Measurements from ENCODE around the gene SYNPO2.

DNA sequence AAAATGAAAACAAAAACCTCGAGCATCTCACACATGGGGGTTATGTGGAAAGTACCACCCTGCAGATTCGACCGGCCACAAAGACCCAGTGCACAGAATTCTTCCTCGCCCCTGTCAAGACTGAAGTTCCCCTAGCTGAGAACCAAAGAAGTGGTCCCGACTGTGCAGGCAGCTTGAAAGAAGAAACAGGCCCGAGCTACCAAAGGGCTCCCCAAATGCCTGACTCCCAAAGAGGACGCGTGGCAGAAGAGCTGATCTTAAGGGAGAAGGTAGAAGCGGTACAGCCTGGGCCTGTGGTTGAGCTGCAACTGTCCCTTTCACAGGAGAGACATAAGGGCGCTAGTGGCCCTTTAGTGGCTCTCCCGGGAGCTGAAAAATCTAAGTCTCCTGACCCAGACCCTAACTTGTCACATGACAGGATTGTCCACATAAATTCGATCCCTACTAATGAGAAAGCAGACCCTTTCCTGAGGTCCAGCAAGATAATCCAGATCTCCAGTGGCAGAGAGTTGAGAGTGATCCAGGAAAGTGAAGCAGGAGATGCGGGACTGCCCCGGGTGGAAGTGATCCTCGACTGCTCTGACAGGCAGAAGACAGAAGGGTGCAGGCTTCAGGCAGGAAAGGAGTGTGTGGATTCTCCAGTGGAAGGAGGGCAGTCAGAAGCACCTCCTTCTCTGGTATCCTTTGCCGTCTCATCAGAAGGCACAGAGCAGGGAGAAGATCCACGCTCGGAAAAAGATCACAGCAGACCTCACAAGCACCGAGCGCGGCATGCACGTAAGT, 138.2 kb downstream of the SYNPO2 start:
- TF ChIP-seq EZH2 (IDR thresholded peaks at IDR 0.05; ENCODE audit: borderline replicate concordance, low read length) = no peak
- no peak for TF ChIP-seq CTCF (conservative IDR thresholded peaks at IDR 0.05 in 1 of 2, IDR thresholded peaks at IDR 0.05 in 1 of 2; ENCODE audit: extremely low read depth in 1 of 2, insufficient read depth in 1 of 2, low read depth in 1 of 2, low read length in 2 of 2)

Measured in mammary epithelial cell (primary cell).